H1 (cell line): ENCODE measurements around the gene SLC7A14. TPM values are rescaled to one million over a fixed set of nuclear protein-coding genes. Genes with fewer than 3 reads are reported as not detected.

Source experiments
- CTCF ChIA-PET: fragments of 300-600 bp; sonication (Branson Sonifier 250); formaldehyde crosslinking; loops from one replicate; lab custom pipeline; 2021; ENCODE audit not compliant: partially characterized antibody; lab: Charles Lee
- POLR2A ChIA-PET: fragments of 300-600 bp; sonication (Branson Sonifier 250); formaldehyde crosslinking; loops from one replicate; lab custom pipeline; 2021; ENCODE audit warnings: inconsistent platforms; ENCODE audit not compliant: partially characterized antibody; lab: Charles Lee
- DNase-seq, 2 experiments: peaks; one replicate each; pipeline versions ENCODE4 v3.0.0 to v3.0.0-alpha.2; 2010 to 2022; ENCODE audit warnings: low spot score in 2 of 2, low read depth in 1 of 2, mixed read lengths in 1 of 2
- FAIRE-seq: peaks from 2 replicates; lab custom pipeline; 2011; peaks lifted over from hg19 to GRCh38; lab: Jason Lieb, UNC
- H2AFZ ChIP-seq: 2 replicates; pipeline ENCODE4 v1.8.1; 2012; ENCODE audit warnings: low read length, inconsistent platforms
- H2AK5ac ChIP-seq: 2 replicates; pipeline ENCODE4 v1.6.1; 2013; ENCODE audit warnings: low read depth, low read length
- H2BK120ac ChIP-seq: replicated peaks from 2 replicates; pipeline ENCODE3; 2013; ENCODE audit warnings: low read depth, low read length, inconsistent platforms
- H2BK12ac ChIP-seq: 2 replicates; pipeline ENCODE4 v1.6.1; 2013; ENCODE audit warnings: low read depth, low read length
- H2BK15ac ChIP-seq: 2 replicates; pipeline ENCODE4 v1.6.1; 2013; ENCODE audit warnings: low read length
- H2BK20ac ChIP-seq: 2 replicates; pipeline ENCODE4 v1.6.1; 2013; ENCODE audit warnings: low read length
- H2BK5ac ChIP-seq: 2 replicates; pipeline ENCODE4 v1.6.1; 2013; ENCODE audit warnings: low read depth, low read length
- H3K14ac ChIP-seq: 2 replicates; pipeline ENCODE4 v1.6.1; 2013; ENCODE audit warnings: inconsistent platforms; ENCODE audit not compliant: insufficient read length
- H3K18ac ChIP-seq: 2 replicates; pipeline ENCODE4 v1.6.1; 2013; ENCODE audit warnings: low read length; ENCODE audit errors: extremely low read depth
- H3K23ac ChIP-seq: 2 replicates; pipeline ENCODE4 v1.6.1; 2013; ENCODE audit warnings: inconsistent platforms; ENCODE audit not compliant: insufficient read length
- H3K23me2 ChIP-seq: 2 replicates; pipeline ENCODE4 v1.6.1; 2013; ENCODE audit warnings: low read depth, low read length
- H3K27ac ChIP-seq: 2 replicates; pipeline ENCODE4 v1.6.1; 2011; ENCODE audit warnings: low read depth, low read length, inconsistent platforms
- H3K27me3 ChIP-seq, 4 experiments: replicated peaks in 1 of 4; 1 replicate in 1 of 4; 2 replicates in 3 of 4; pipeline versions ENCODE4 v1.6.1 to v1.8.1; 2011 to 2013; ENCODE audit warnings: low read length in 3 of 4, mild to moderate bottlenecking in 3 of 4, inconsistent platforms in 2 of 4, mixed read lengths in 2 of 4, moderate library complexity in 1 of 4; ENCODE audit not compliant: control insufficient read depth in 3 of 4, insufficient read depth in 3 of 4; ENCODE audit errors: extremely low read depth in 1 of 4
- H3K36me3 ChIP-seq, 4 experiments: 2 replicates each; pipeline versions ENCODE4 v1.6.1 to v1.8.1; 2011 to 2013; ENCODE audit warnings: mild to moderate bottlenecking in 4 of 4, low read length in 3 of 4, moderate library complexity in 2 of 4, control low read depth in 1 of 4, inconsistent platforms in 1 of 4; ENCODE audit not compliant: insufficient read depth in 4 of 4, control insufficient read depth in 2 of 4
- H3K4ac ChIP-seq: replicated peaks from 2 replicates; pipeline ENCODE3; 2013; ENCODE audit warnings: low read length, low read depth, mixed read lengths, inconsistent platforms; ENCODE audit not compliant: insufficient read length
- H3K4me1 ChIP-seq, 4 experiments: replicated peaks in 1 of 4; 1 replicate in 1 of 4; 2 replicates in 3 of 4; pipeline versions ENCODE4 v1.6.1 to v1.8.1; 2011 to 2013; ENCODE audit warnings: low read length in 3 of 4, inconsistent platforms in 2 of 4, mixed read lengths in 1 of 4; ENCODE audit not compliant: insufficient read depth in 4 of 4, control insufficient read depth in 3 of 4
- H3K4me2 ChIP-seq, 2 experiments: 2 replicates each; pipeline versions ENCODE4 v1.6.1 to v1.8.1; 2011 to 2013; ENCODE audit warnings: low read depth in 2 of 2, low read length in 2 of 2, control low read depth in 1 of 2, inconsistent platforms in 1 of 2, mild to moderate bottlenecking in 1 of 2; ENCODE audit not compliant: insufficient read depth in 1 of 2
- H3K4me3 ChIP-seq, 4 experiments: fragments of 200-600, 300-600 bp in 1 of 4; sonication (generic), shearing (Covaris generic), sonication (Bioruptor Twin) in 1 of 4; 2 replicates each; pipeline versions ENCODE4 v1.5.1 to v1.8.1; 2011 to 2016; ENCODE audit warnings: low read length in 4 of 4, low read depth in 3 of 4, control low read depth in 2 of 4, inconsistent platforms in 2 of 4, mild to moderate bottlenecking in 2 of 4, mixed read lengths in 1 of 4, moderate library complexity in 1 of 4; ENCODE audit not compliant: insufficient read depth in 2 of 4; ENCODE audit errors: extremely low read depth in 1 of 4
- H3K56ac ChIP-seq: replicated peaks from 2 replicates; pipeline ENCODE3; 2013; ENCODE audit warnings: low read depth, mild to moderate bottlenecking, mixed read lengths, low read length, inconsistent platforms; ENCODE audit not compliant: insufficient read length
- H3K79me1 ChIP-seq: 2 replicates; pipeline ENCODE4 v1.6.1; 2013; ENCODE audit warnings: low read depth, low read length, control low read depth
- H3K79me2 ChIP-seq, 2 experiments: 2 replicates each; pipeline versions ENCODE4 v1.6.1 to v1.8.1; 2012 to 2013; ENCODE audit warnings: low read length in 2 of 2, mild to moderate bottlenecking in 2 of 2, inconsistent platforms in 1 of 2; ENCODE audit not compliant: insufficient read depth in 2 of 2, control insufficient read depth in 1 of 2
- H3K9ac ChIP-seq, 4 experiments: replicated peaks in 1 of 4; 1 replicate in 1 of 4; 2 replicates in 3 of 4; pipeline versions ENCODE4 v1.6.1 to v1.8.1; 2011 to 2013; ENCODE audit warnings: low read depth in 3 of 4, low read length in 3 of 4, control low read depth in 2 of 4, mild to moderate bottlenecking in 2 of 4, moderate library complexity in 2 of 4, inconsistent platforms in 1 of 4; ENCODE audit errors: extremely low read depth in 1 of 4
- H3K9me3 ChIP-seq, 2 experiments: 2 replicates each; pipeline versions ENCODE4 v1.6.1 to v1.8.1; 2012 to 2013; ENCODE audit warnings: mild to moderate bottlenecking in 2 of 2, moderate library complexity in 2 of 2, control low read depth in 1 of 2, inconsistent platforms in 1 of 2, low read depth in 1 of 2, low read length in 1 of 2, mixed read lengths in 1 of 2; ENCODE audit not compliant: insufficient read depth in 2 of 2
- H4K20me1 ChIP-seq, 2 experiments: replicated peaks in 1 of 2; 2 replicates each; pipeline versions ENCODE3 to v1.8.1; 2011 to 2013; ENCODE audit warnings: inconsistent platforms in 2 of 2, low read length in 2 of 2, mild to moderate bottlenecking in 1 of 2; ENCODE audit not compliant: insufficient read depth in 2 of 2, control insufficient read depth in 1 of 2
- H4K5ac ChIP-seq: 2 replicates; pipeline ENCODE4 v1.6.1; 2013; ENCODE audit warnings: low read length, low read depth, mixed read lengths, inconsistent platforms; ENCODE audit not compliant: insufficient read length
- H4K8ac ChIP-seq: 2 replicates; pipeline ENCODE4 v1.8.0; 2013; ENCODE audit warnings: mild to moderate bottlenecking, moderate library complexity, low read length, inconsistent platforms; ENCODE audit not compliant: insufficient read depth; ENCODE audit errors: extremely low read depth
- H4K91ac ChIP-seq: replicated peaks from 2 replicates; pipeline ENCODE3; 2013; ENCODE audit warnings: low read length, mixed read lengths, inconsistent platforms; ENCODE audit not compliant: insufficient read length
- CTBP2 ChIP-seq: IDR thresholded peaks from 2 replicates; pipeline ENCODE4 v1.7.0; 2011; ENCODE audit warnings: borderline replicate concordance, mild to moderate bottlenecking, moderate library complexity, mixed read lengths, low read length; ENCODE audit not compliant: insufficient read depth, insufficient read length
- NANOG ChIP-seq: IDR thresholded peaks from 2 replicates; pipeline ENCODE4 v1.6.1; 2011; ENCODE audit warnings: low read length, low read depth, mild to moderate bottlenecking, inconsistent platforms; ENCODE audit not compliant: insufficient read depth, poor library complexity, severe bottlenecking
- SRF ChIP-seq: IDR thresholded peaks from 2 replicates; pipeline ENCODE4 v1.6.1; 2011; ENCODE audit warnings: mild to moderate bottlenecking, low read depth, low read length, moderate library complexity
- TAF7 ChIP-seq: optimal IDR thresholded peaks from 2 replicates; pipeline ENCODE3; 2011; ENCODE audit warnings: low read depth, mild to moderate bottlenecking, inconsistent platforms, low read length, moderate library complexity, borderline replicate concordance
- polyA plus RNA-seq, 7 experiments: library from polyadenylated mRNA; depleted of rRNA in 3 of 7; stranded (reverse) in 5 of 7; unstranded in 2 of 7; fragments of >200 nt in 5 of 7; fragments of 200-250 nt in 2 of 7; gene quantifications; 1 replicate in 5 of 7; 2 replicates in 1 of 7; 4 replicates in 1 of 7; pipeline versions ENCODE4 v1.2.1 to v1.2.3, GENCODE V29; 2011 to 2013; ENCODE audit warnings: missing spikeins in 2 of 7, mixed read lengths in 2 of 7
- total RNA-seq: library from RNA; stranded (reverse); fragmentation: NEBNext Ultra II Directional; extraction: Animal tissue kit (Norgen Biotek cat#: 25700); gene quantifications from 2 replicates; pipeline ENCODE4 v1.2.1, GENCODE V29; 2021

Gene SLC7A14
- total and polyA plus RNA-seq, 2 of the 8 experiments (the other 6 are each of a cell fraction or from before 2014, with no cell fraction given): 0.21 to 0.95 TPM

DNA sequence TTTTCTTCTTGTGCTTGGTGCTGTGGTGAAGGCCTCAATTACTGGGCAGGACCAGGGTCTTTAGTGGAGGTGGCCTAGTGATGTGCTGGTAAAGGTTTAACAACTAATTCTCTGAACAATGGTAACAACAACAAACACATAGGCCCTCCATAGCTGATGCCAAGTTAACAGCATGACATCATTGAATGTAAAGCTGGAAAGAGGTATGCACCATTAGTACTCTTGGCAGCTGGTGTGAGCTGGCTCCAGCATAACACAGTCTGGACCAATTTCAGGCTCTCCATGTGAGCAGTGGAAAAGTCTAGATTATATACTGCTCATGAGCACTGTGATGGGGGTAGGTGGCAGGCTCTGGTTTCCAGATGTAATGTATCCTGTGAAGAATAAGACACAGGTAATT lies 61.8 kb downstream of the SLC7A14 start:
- Histone ChIP-seq H2BK120ac (no peak overlapping the region), H2BK12ac (no peak overlapping the region), H3K14ac (no peak overlapping the region), H2AFZ (no peak overlapping the region), H3K27ac (no peak overlapping the region), H3K18ac (no peak overlapping the region), H3K4ac (no peak overlapping the region), H3K4me2 (no peak overlapping the region), H4K5ac (no peak overlapping the region), H3K9ac (no peak overlapping the region), H3K27me3 (no peaks in the 10 kb centered on the region), H3K23ac (no peak overlapping the region), H2BK20ac (no peak overlapping the region), H2BK15ac (no peak overlapping the region), H3K56ac (no peak overlapping the region), H2BK5ac (no peak overlapping the region), H3K79me1 (no peaks in the 10 kb centered on the region), H4K8ac (no peak overlapping the region), H3K4me1 (peaks cover 0 to 4% (median 1%) of the 10 kb centered on the region in 4 experiments; a peak in 1 of 7 replicates), H4K20me1 (no peaks in the 10 kb centered on the region), H3K23me2 (no peaks in the 10 kb centered on the region), H3K9me3 (no peaks in the 10 kb centered on the region), H3K36me3 (no peaks in the 10 kb centered on the region), H3K79me2 (no peaks in the 10 kb centered on the region), H3K4me3 (no peak overlapping the region), H4K91ac (no peak overlapping the region), H2AK5ac (no peak overlapping the region)
- POLR2A ChIA-PET: no interaction called here
- CTCF ChIA-PET: interaction anchor here (1.4 kb wide), 1 partner anchor 11 kb away, joined by 3 read pairs; no protein-coding TSS in a partner anchor
- DNase-seq: no peak
- no peak for FAIRE-seq
- no peak for TF ChIP-seq SRF
- TF ChIP-seq NANOG: no peak
- no peak for TF ChIP-seq TAF7
- no peak for TF ChIP-seq CTBP2
